Astrocyte (in vitro differentiated cells and primary cell): ENCODE data around the gene TRMU. TPM values are rescaled to one million over a fixed set of nuclear protein-coding genes. Genes with fewer than 3 reads are reported as not detected.

Experiments used
- DNase-seq: peaks from one replicate; pipeline ENCODE4 v3.0.0-alpha.2; 2010; ENCODE audit warnings: low read depth
- FAIRE-seq: peaks from 2 replicates; lab custom pipeline; 2011; peaks lifted over from hg19 to GRCh38; lab: Jason Lieb, UNC
- H2AFZ ChIP-seq: 2 replicates; pipeline ENCODE4 v1.6.0; 2012; ENCODE audit warnings: low read depth, low read length, inconsistent platforms
- H3K27ac ChIP-seq: 2 replicates; pipeline ENCODE4 v1.5.1; 2011; ENCODE audit warnings: low read depth, low read length, inconsistent platforms
- H3K27me3 ChIP-seq: 2 replicates; pipeline ENCODE4 v1.6.0; 2011; ENCODE audit warnings: low read length, inconsistent platforms; ENCODE audit not compliant: insufficient read depth
- H3K36me3 ChIP-seq: 2 replicates; pipeline ENCODE4 v1.5.1; 2011; ENCODE audit warnings: low read length, inconsistent platforms; ENCODE audit not compliant: insufficient read depth
- H3K4me1 ChIP-seq: 2 replicates; pipeline ENCODE4 v1.5.1; 2011; ENCODE audit warnings: low read length, inconsistent platforms; ENCODE audit not compliant: insufficient read depth
- H3K4me2 ChIP-seq: 2 replicates; pipeline ENCODE4 v1.6.0; 2012; ENCODE audit warnings: low read length, inconsistent platforms
- H3K4me3 ChIP-seq: 2 replicates; pipeline ENCODE4 v1.5.1; 2011; ENCODE audit warnings: low read depth, mild to moderate bottlenecking, low read length, inconsistent platforms; ENCODE audit not compliant: insufficient read depth
- H3K79me2 ChIP-seq: 2 replicates; pipeline ENCODE4 v1.6.0; 2012; ENCODE audit warnings: mild to moderate bottlenecking, low read length, inconsistent platforms; ENCODE audit not compliant: insufficient read depth
- H3K9ac ChIP-seq: 2 replicates; pipeline ENCODE4 v1.6.0; 2012; ENCODE audit warnings: mild to moderate bottlenecking, low read length, inconsistent platforms
- H3K9me3 ChIP-seq: 2 replicates; pipeline ENCODE4 v1.5.1; 2012; ENCODE audit warnings: low read depth, mild to moderate bottlenecking, low read length, inconsistent platforms; ENCODE audit not compliant: insufficient read depth
- H4K20me1 ChIP-seq: 2 replicates; pipeline ENCODE4 v1.6.0; 2012; ENCODE audit warnings: low read length, inconsistent platforms; ENCODE audit not compliant: insufficient read depth
- H3K27ac Mint-ChIP-seq: one replicate; pipeline ENCODE4 v1.8.0; 2021; ENCODE audit warnings: mild to moderate bottlenecking, mixed read lengths; ENCODE audit not compliant: unreplicated experiment
- H3K27me3 Mint-ChIP-seq: one replicate; pipeline ENCODE4 v1.8.0; 2021; ENCODE audit warnings: low read depth, mixed read lengths; ENCODE audit not compliant: unreplicated experiment
- H3K36me3 Mint-ChIP-seq: one replicate; pipeline ENCODE4 v1.8.0; 2021; ENCODE audit warnings: low read depth, mixed read lengths; ENCODE audit not compliant: unreplicated experiment
- H3K4me1 Mint-ChIP-seq: one replicate; pipeline ENCODE4 v1.8.0; 2021; ENCODE audit warnings: low read depth, mixed read lengths; ENCODE audit not compliant: unreplicated experiment
- H3K4me3 Mint-ChIP-seq: one replicate; pipeline ENCODE4 v1.8.0; 2021; ENCODE audit warnings: mild to moderate bottlenecking, moderate library complexity, mixed read lengths; ENCODE audit not compliant: unreplicated experiment
- H3K9me3 Mint-ChIP-seq: one replicate; pipeline ENCODE4 v1.8.0; 2021; ENCODE audit warnings: mild to moderate bottlenecking, mixed read lengths; ENCODE audit not compliant: unreplicated experiment
- CTCF ChIP-seq: IDR thresholded peaks from 2 replicates; pipeline ENCODE4 v1.5.1; 2011; ENCODE audit warnings: low read depth, mild to moderate bottlenecking, inconsistent platforms, low read length, moderate library complexity; ENCODE audit not compliant: insufficient read depth
- EZH2 ChIP-seq: IDR thresholded peaks from 2 replicates; pipeline ENCODE4 v1.6.1; 2012; ENCODE audit warnings: mild to moderate bottlenecking, low read length, inconsistent platforms; ENCODE audit not compliant: insufficient read depth
- total RNA-seq: library from RNA; stranded (reverse); gene quantifications from 2 replicates; pipeline ENCODE4 v1.2.1, GENCODE V29; 2021

TRMU gene
- total RNA-seq, 1 donor from 2014 or later: 33.4 TPM

- DNase-seq: no peak
- Histone ChIP-seq H3K9me3 (no peaks in the 10 kb centered on the region), H2AFZ (no peak overlapping the region), H3K27ac (no peak overlapping the region), H4K20me1 (peaks cover 28% of the 10 kb centered on the region), H3K36me3 (peaks cover 5% of the 10 kb centered on the region), H3K9ac (no peak overlapping the region), H3K4me2 (no peak overlapping the region), H3K4me1 (no peaks in the 10 kb centered on the region), H3K27me3 (no peaks in the 10 kb centered on the region), H3K4me3 (no peak overlapping the region), H3K79me2 (no peaks in the 10 kb centered on the region)
- Mint-ChIP-seq H3K27ac (no peak overlapping the region), H3K9me3 (no peaks in the 10 kb centered on the region), H3K4me3 (no peak overlapping the region), H3K27me3 (no peaks in the 10 kb centered on the region), H3K36me3 (peaks cover 25% of the 10 kb centered on the region), H3K4me1 (peaks cover 9% of the 10 kb centered on the region)
- no peak for FAIRE-seq
- TF ChIP-seq CTCF: no peak
- no peak for TF ChIP-seq EZH2
Observed at GRCh38 chr22:46360097-46360496, 24.6 kb downstream of the TRMU start.

- peaks cover 20% of the 10 kb centered on the region for H4K20me1 ChIP-seq
- no peak overlapping the region for H2AFZ ChIP-seq
- no peak overlapping the region for H3K27ac ChIP-seq
- no peak for TF ChIP-seq CTCF
- TF ChIP-seq EZH2: no peak
- no peaks in the 10 kb centered on the region for H3K27me3 Mint-ChIP-seq
- no peak overlapping the region for H3K27ac Mint-ChIP-seq
- H3K36me3 ChIP-seq: peaks cover 2% of the 10 kb centered on the region
- H3K4me1 ChIP-seq: no peaks in the 10 kb centered on the region
- H3K9me3 ChIP-seq: no peaks in the 10 kb centered on the region
- H3K4me2 ChIP-seq: no peak overlapping the region
- H3K9ac ChIP-seq: no peak overlapping the region
- peaks cover 7% of the 10 kb centered on the region for H3K4me1 Mint-ChIP-seq
- FAIRE-seq (no peak), DNase-seq (no peak)
- no peak overlapping the region for H3K4me3 ChIP-seq
- H3K36me3 Mint-ChIP-seq: peaks cover 21% of the 10 kb centered on the region
- H3K4me3 Mint-ChIP-seq: no peak overlapping the region
- no peaks in the 10 kb centered on the region for H3K27me3 ChIP-seq
- H3K9me3 Mint-ChIP-seq: no peaks in the 10 kb centered on the region
- no peaks in the 10 kb centered on the region for H3K79me2 ChIP-seq
Observed at GRCh38 chr22:46360891-46361290, 25.4 kb downstream of the TRMU start.

DNA sequence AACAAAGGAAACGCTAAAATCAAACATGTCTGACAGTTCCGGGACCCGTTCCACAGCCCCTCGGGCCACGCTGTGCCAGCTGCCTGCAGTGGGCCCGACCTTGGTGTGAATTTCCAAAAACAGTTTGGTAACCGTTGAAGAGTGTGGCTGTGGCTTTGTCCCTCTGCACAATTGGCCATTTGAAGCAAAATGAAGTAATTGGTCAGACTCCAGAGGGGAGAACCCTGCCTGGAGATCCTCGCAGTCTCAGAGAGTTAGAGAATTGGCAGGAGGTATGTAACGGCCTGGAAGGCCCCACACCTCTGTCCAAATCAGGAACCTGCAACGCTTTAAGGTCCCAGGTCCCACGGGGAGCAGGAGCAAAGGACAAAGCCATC lies 26.3 kb downstream of the TRMU start:
- H3K9me3 ChIP-seq: no peaks in the 10 kb centered on the region
- H3K27ac Mint-ChIP-seq: no peak overlapping the region
- peaks cover 7% of the 10 kb centered on the region for H3K4me1 Mint-ChIP-seq
- H2AFZ ChIP-seq: no peak overlapping the region
- no peaks in the 10 kb centered on the region for H3K27me3 Mint-ChIP-seq
- FAIRE-seq (no peak), DNase-seq (no peak)
- no peaks in the 10 kb centered on the region for H3K79me2 ChIP-seq
- H3K27me3 ChIP-seq: no peaks in the 10 kb centered on the region
- TF ChIP-seq CTCF (no peak), EZH2 (no peak)
- peaks cover 11% of the 10 kb centered on the region for H4K20me1 ChIP-seq
- H3K4me1 ChIP-seq: no peaks in the 10 kb centered on the region
- no peak overlapping the region for H3K4me3 Mint-ChIP-seq
- no peak overlapping the region for H3K27ac ChIP-seq
- H3K36me3 Mint-ChIP-seq: peaks cover 20% of the 10 kb centered on the region
- no peaks in the 10 kb centered on the region for H3K9me3 Mint-ChIP-seq
- H3K36me3 ChIP-seq: no peaks in the 10 kb centered on the region
- H3K4me2 ChIP-seq: no peak overlapping the region
- H3K4me3 ChIP-seq: no peak overlapping the region
- H3K9ac ChIP-seq: no peak overlapping the region
